T-helper 2 cell treated with Interferon-gamma antibody and Interleukin-4, amounts not matched to agents 5 μg/mL and 100 μg/mL, for 36 hours (primary cell): Measurements from ENCODE around the gene RBFOX2.

ENCODE experiments used
- DNase-seq: peaks from one replicate; pipeline ENCODE4 v3.0.0; 2021; ENCODE audit warnings: low spot score
- H3K27ac Mint-ChIP-seq: one replicate; pipeline ENCODE4 v1.8.0; 2021; ENCODE audit warnings: mild to moderate bottlenecking, mixed read lengths
- H3K27me3 Mint-ChIP-seq: one replicate; pipeline ENCODE4 v1.8.0; 2021; ENCODE audit warnings: low read depth, mixed read lengths
- H3K36me3 Mint-ChIP-seq: one replicate; pipeline ENCODE4 v1.8.0; 2021; ENCODE audit warnings: low read depth, mixed read lengths
- H3K4me1 Mint-ChIP-seq: one replicate; pipeline ENCODE4 v1.8.0; 2021; ENCODE audit warnings: low read depth, mixed read lengths
- H3K4me3 Mint-ChIP-seq: one replicate; pipeline ENCODE4 v1.8.0; 2022; ENCODE audit warnings: mild to moderate bottlenecking, moderate library complexity, mixed read lengths
- H3K9me3 Mint-ChIP-seq: one replicate; pipeline ENCODE4 v1.8.0; 2021; ENCODE audit warnings: mixed read lengths

Gene RBFOX2

DNA sequence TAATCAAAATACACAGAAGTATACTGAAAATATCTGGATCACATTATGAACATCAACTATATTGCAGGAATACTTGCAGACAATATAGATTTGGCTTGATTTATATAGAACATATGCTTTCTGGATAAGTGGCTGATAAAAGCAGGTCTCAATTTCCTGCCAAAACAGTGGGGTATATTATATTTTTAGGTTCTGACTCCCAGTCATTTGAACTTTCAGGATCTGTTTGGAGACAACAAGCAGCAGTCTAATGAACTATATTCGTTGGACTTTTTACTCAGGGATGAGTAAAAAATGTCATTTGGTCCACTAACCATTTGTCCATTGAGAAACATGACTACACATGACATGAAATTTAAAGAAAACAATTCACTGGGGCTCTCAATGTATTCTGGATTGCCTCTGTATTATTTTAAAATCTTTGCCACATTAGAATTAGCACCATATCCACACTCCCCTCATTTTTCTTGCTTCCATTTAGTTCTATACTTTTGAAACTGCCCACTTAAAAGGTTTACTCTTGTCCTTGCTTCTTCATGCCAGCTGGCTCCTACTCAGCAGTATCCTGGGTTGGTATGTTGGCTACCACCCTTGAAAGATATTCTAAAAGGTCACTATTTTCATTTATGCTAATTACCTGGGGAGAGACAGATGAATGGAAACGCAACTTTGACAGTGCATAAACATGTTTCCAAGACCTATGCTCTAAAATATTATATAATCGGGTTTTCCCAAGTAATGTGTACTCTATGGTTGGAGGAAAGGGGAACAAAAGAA lies 157.9 kb downstream of the RBFOX2 start:
- Mint-ChIP-seq H3K4me3 (no peak overlapping the region), H3K9me3 (no peaks in the 10 kb centered on the region), H3K27me3 (peaks cover 3% of the 10 kb centered on the region), H3K27ac (no peak overlapping the region), H3K4me1 (no peaks in the 10 kb centered on the region), H3K36me3 (no peaks in the 10 kb centered on the region)
- no peak for DNase-seq

DNA sequence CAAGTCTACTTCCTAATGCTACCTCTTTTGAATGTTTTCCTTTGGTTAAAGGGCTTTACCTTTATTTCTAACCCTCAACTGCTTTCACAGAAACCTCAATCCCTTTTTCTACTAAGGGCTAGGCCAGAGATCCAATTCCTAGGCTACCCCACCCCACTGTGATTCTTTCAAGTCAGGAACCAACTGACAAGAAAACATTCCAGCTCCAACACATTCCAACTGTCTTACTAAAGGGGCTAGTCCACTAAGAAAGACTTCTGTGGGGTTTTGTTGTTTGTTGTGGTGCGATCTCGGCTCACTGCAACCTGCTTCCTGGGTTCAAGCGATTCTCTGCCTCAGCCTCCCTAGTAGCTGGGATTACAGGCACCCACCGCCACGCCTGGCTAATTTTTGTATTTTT lies 159.7 kb downstream of the RBFOX2 start:
- no peak overlapping the region for H3K27ac Mint-ChIP-seq

DNA sequence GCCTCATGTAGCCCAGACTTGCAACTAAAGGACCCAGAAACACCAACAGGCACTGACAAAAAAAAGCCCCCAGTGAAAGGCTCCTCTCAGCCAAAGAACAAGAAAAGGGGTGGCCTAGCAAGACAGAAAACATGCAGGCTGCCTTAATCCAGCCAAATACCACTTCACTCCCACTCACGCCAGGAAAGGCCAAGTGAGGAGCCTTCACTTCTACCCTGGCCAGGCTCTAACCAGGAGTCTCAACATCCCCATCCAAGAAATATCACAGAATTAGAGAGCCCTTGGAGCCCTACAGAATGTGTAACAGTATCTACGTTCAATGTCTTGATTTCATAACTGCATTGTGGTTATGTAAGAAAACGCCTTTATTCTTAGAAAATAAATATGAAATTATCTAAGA lies 162.0 kb downstream of the RBFOX2 start:
- Mint-ChIP-seq H3K36me3 (no peaks in the 10 kb centered on the region), H3K9me3 (no peaks in the 10 kb centered on the region), H3K4me3 (no peak overlapping the region), H3K4me1 (no peaks in the 10 kb centered on the region), H3K27me3 (peaks cover 6% of the 10 kb centered on the region), H3K27ac (no peak overlapping the region)
- DNase-seq = no peak

More for the DNA sequence above, 159.7 kb downstream of the RBFOX2 start:
- Mint-ChIP-seq H3K9me3 (no peaks in the 10 kb centered on the region), H3K4me3 (no peak overlapping the region), H3K27me3 (peaks cover 3% of the 10 kb centered on the region), H3K36me3 (no peaks in the 10 kb centered on the region), H3K4me1 (no peaks in the 10 kb centered on the region)
- no peak for DNase-seq

DNA sequence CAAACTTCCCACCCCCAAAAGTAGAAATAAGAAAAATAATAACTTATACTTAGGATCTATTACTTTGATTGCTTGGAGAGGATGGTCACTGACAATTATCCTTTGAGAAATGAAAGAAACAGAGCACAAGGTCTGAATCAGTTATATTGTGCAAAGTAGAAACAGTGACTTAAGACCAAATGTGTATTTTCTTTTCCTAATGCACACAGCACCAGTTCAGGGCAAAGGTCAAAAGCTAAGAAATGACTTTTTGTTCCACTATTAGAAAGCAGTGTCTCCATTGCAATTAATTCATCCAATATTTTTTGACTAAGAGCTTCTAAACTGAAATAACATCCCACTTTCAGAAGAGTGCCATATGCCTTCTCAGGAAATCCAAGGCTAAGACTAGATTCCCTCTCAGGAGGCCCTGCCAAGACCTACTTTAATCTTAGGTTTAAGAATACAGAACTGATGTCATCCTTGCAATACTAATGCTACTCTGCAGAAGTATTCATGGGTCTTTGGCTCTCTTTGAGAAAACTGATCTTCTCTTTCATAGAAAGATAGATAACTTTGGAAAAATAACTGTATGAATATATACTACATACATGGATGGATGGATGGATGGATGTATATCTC lies 164.0 kb downstream of the RBFOX2 start:
- no peaks in the 10 kb centered on the region for H3K4me1 Mint-ChIP-seq
- DNase-seq = no peak
- H3K27ac Mint-ChIP-seq = no peak overlapping the region
- H3K9me3 Mint-ChIP-seq = no peaks in the 10 kb centered on the region
- H3K27me3 Mint-ChIP-seq = peaks cover 6% of the 10 kb centered on the region
- no peaks in the 10 kb centered on the region for H3K36me3 Mint-ChIP-seq
- no peak overlapping the region for H3K4me3 Mint-ChIP-seq

DNA sequence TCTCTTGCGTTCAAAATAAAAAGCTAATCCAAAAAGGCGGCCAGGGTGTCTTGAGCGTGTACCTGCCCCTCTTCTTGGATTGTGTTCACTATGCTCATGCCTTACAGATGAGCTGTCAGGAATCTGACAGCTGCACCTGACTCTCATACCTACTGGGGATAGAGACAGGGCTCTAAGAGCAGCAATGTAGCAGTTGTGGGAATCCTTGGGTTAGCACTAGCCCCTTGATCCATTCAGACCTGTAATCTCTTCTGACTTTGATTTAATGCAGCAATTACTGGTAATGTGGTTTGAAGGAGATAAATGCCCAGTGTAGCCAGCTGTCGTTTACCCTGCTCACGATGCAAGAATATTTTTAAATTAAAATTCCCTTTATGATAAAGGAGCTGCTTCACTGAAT lies 165.2 kb downstream of the RBFOX2 start:
- Mint-ChIP-seq H3K9me3 (no peaks in the 10 kb centered on the region), H3K27me3 (peaks cover 6% of the 10 kb centered on the region), H3K4me1 (no peaks in the 10 kb centered on the region)

DNA sequence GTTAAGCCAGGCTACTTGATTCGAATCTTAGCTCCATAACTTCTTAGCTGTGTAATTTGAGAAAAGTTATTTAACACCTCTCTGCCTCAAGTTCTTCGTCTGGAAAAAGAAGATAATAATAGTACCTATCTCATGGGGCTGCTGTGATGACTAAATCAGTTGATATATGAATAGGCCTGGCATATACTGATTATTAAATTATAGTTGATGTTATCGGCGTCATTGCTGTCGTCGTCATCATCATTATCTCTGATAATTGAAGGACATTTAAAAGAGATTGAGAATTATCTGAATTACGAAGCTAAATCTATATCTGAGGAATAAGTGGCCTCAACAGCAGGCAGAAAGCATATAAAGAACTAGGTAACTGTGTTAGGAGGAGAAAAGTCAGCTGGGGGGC lies 165.9 kb downstream of the RBFOX2 start:
- Mint-ChIP-seq H3K9me3 (no peaks in the 10 kb centered on the region), H3K4me3 (no peak overlapping the region), H3K27ac (no peak overlapping the region), H3K4me1 (no peaks in the 10 kb centered on the region), H3K27me3 (peaks cover 6% of the 10 kb centered on the region), H3K36me3 (no peaks in the 10 kb centered on the region)
- no peak for DNase-seq

More for the DNA sequence above, 165.2 kb downstream of the RBFOX2 start:
- DNase-seq = no peak
- Mint-ChIP-seq H3K27ac (no peak overlapping the region), H3K4me3 (no peak overlapping the region), H3K36me3 (no peaks in the 10 kb centered on the region)

DNA sequence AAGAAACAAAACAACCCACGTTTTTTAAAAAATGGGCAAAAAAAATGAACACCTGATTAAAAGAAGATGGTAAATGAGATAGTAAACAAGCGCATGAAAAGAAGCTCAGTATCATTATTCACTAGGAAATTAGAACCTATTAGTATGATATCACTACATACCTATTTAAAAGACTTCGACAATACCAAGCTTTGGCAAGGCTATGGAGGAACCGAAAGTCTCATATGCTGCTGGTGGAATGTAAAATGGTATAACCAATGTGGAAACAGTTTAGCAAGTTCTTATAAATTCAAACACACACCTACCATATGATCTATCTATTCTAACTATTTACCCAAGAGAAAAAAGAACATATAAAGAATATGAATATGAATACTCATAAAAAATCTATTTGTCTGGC lies 167.2 kb downstream of the RBFOX2 start:
- H3K27me3 Mint-ChIP-seq = peaks cover 6% of the 10 kb centered on the region
- H3K4me1 Mint-ChIP-seq = no peaks in the 10 kb centered on the region
- no peak overlapping the region for H3K27ac Mint-ChIP-seq
- H3K36me3 Mint-ChIP-seq = no peaks in the 10 kb centered on the region
- no peaks in the 10 kb centered on the region for H3K9me3 Mint-ChIP-seq
- no peak for DNase-seq
- H3K4me3 Mint-ChIP-seq = no peak overlapping the region

DNA sequence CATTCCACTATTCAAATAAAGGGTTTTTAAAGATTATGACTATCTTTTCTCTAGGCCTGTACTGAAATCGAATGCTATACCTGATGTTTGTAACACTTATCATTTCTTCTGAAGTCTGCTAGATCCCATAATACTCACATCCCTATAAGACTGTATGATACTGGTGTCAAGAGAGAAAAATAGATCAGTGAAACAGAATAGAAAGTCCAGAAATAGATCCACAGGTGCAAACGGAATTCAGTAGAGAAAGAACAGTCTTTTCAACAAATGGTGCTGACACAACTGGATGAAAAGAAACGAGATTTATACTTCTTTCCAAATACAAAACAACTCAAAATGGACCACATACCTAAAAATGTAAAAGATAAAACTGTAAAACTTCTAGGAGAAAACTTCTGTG lies 167.8 kb downstream of the RBFOX2 start:
- peaks cover 6% of the 10 kb centered on the region for H3K27me3 Mint-ChIP-seq
- DNase-seq = no peak
- H3K27ac Mint-ChIP-seq = no peak overlapping the region
- no peaks in the 10 kb centered on the region for H3K9me3 Mint-ChIP-seq
- no peaks in the 10 kb centered on the region for H3K36me3 Mint-ChIP-seq
- H3K4me3 Mint-ChIP-seq = no peak overlapping the region
- no peaks in the 10 kb centered on the region for H3K4me1 Mint-ChIP-seq

DNA sequence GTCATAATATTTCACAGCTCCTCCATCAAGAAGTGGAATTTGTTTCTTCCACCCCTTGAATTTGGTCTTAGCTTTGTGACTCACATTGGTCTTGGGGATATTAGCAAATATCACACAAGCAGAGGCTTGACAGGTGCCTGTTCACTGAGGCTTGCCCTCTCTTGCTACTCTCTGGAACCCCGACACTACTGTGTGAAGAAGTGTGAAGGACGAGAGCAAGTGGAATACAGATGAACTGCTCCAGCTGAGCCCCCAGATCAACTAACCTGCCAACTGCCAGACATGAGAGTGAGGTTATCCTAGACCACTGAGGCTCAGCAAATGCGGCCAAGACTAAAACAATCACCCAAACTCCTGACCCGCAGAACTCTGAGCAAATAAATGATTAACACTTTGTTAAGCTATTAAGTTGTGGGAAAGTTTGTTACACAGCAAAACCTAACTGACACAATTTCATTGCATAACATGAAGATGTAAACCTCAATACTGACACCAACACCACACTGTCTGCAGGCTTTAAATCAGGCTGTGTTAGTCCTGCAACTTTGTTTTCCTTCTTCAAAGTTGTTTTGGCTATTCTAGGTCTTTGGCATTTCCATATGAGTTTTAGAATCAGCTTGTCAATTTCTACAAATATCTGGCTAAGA lies 168.4 kb downstream of the RBFOX2 start:
- H3K4me3 Mint-ChIP-seq = no peak overlapping the region
- no peaks in the 10 kb centered on the region for H3K36me3 Mint-ChIP-seq
- no peak for DNase-seq
- no peak overlapping the region for H3K27ac Mint-ChIP-seq
- no peaks in the 10 kb centered on the region for H3K4me1 Mint-ChIP-seq
- H3K9me3 Mint-ChIP-seq = no peaks in the 10 kb centered on the region
- peaks cover 6% of the 10 kb centered on the region for H3K27me3 Mint-ChIP-seq

DNA sequence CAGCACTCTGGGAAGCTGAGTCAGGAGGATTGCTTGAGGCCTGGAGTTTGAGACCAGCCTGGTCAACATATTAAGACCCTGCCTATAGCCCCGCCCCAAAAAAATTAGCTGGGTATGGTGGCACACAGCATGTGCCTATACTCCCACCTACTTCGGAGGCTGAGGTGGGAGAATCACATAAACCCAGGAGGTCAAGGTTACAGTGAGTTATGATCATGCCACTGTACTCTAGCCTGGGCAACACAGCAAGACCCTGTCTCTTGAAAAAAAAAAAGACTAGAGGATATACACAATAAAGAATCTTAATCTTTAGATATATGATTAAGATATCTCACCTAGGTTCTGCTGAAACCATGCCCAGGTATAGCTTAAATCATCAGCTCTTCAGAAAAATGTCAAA lies 174.3 kb downstream of the RBFOX2 start:
- no peak for DNase-seq
- Mint-ChIP-seq H3K36me3 (no peaks in the 10 kb centered on the region), H3K4me3 (no peak overlapping the region), H3K27me3 (no peaks in the 10 kb centered on the region), H3K9me3 (no peaks in the 10 kb centered on the region), H3K4me1 (no peaks in the 10 kb centered on the region), H3K27ac (no peak overlapping the region)

DNA sequence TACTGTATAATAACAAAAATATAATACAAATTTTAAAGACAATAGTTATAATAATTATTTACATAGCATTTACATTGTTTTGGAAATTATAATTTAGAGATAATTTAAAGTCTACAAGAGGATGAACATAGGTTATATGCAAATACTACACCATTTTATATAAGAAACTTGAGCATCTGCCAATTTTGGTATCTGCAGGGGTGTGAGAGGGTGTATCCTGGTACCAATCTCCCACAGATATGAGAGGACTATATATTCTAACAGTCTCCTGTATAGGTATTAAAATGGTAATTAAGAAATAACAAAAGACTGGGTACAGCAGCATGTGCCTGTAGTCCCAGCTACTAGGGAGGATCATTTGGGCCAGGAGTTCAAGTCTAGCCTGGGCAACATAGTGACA lies 176.5 kb downstream of the RBFOX2 start:
- Mint-ChIP-seq H3K9me3 (no peaks in the 10 kb centered on the region), H3K4me3 (no peak overlapping the region), H3K4me1 (no peaks in the 10 kb centered on the region), H3K36me3 (no peaks in the 10 kb centered on the region), H3K27ac (no peak overlapping the region), H3K27me3 (no peaks in the 10 kb centered on the region)
- DNase-seq = no peak

DNA sequence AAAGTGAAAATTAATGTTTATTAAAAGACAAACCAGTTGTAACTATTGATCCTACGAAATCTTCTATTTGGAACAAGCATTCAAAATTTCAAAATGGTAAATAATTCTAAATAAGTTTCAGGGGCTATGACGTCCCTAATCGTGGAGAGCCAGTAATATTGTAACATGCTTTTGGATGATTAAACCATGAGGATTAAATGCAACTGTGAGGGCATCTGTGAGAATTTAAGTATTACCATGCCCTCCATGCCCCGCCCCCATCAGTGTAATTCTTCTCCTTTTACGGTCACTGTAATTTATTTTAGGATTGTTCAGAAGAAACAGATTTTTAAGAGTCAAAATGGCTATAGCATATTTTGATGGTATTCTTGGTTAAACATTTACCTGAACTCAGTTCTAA lies 177.8 kb downstream of the RBFOX2 start:
- H3K27me3 Mint-ChIP-seq = no peaks in the 10 kb centered on the region
- no peak for DNase-seq
- H3K4me3 Mint-ChIP-seq = no peak overlapping the region
- H3K9me3 Mint-ChIP-seq = no peaks in the 10 kb centered on the region
- H3K4me1 Mint-ChIP-seq = no peaks in the 10 kb centered on the region
- H3K27ac Mint-ChIP-seq = no peak overlapping the region
- H3K36me3 Mint-ChIP-seq = no peaks in the 10 kb centered on the region

DNA sequence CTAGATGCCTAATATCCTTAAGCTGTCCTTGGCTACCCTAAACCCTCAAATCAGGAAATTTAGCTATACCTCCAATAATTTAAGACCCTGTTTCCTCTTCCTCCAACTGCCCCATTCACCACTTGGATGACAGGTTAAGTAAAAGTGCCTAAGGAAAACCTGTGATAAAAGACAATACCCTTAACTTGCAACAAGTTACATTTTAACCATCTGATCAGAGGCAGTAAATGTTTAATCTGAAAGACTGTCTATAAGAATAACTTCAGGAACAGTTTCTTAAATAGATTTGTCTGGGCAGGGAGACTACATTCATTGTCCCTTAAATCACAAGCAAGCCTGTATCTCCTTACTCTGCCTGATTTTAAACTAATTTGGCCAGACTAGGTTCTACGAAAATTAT lies 181.8 kb downstream of the RBFOX2 start:
- Mint-ChIP-seq H3K27me3 (peaks cover 14% of the 10 kb centered on the region), H3K9me3 (no peaks in the 10 kb centered on the region), H3K4me1 (no peaks in the 10 kb centered on the region), H3K4me3 (no peak overlapping the region), H3K36me3 (no peaks in the 10 kb centered on the region), H3K27ac (no peak overlapping the region)
- no peak for DNase-seq

DNA sequence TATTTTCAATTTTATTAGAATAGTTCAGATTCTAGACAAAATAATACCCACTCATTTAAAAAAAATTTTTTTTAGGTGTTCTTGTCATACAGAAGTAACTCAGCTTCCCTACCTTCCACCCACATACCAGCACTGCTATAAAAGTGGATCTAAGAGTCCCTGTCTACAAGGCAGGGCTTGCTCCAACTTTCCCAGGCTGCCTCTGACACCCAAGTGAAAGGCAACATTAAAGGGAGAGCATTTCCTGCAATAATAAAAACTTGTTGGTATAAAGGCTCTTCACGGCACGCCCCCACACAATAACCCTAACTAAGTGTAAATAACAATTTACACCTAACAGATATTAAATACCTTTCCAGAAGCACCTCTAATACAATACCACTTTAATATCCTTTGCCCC lies 183.7 kb downstream of the RBFOX2 start:
- Mint-ChIP-seq H3K27ac (no peak overlapping the region), H3K27me3 (peaks cover 21% of the 10 kb centered on the region), H3K36me3 (no peaks in the 10 kb centered on the region), H3K9me3 (no peaks in the 10 kb centered on the region), H3K4me1 (no peaks in the 10 kb centered on the region), H3K4me3 (no peak overlapping the region)
- DNase-seq = no peak
